Measurements from ENCODE around the gene SPATC1L.

- TF ChIP-seq TAF1 (IDR thresholded peaks at IDR 0.05; ENCODE audit: borderline replicate concordance, insufficient read depth, low read length), result no peak
- peak; percentile 31; the same call in 1 of the 2 replicates for TF ChIP-seq POLR2AphosphoS5 (IDR thresholded peaks at IDR 0.05; ENCODE audit: low read depth, low read length)
- TF ChIP-seq, protein P1, sequence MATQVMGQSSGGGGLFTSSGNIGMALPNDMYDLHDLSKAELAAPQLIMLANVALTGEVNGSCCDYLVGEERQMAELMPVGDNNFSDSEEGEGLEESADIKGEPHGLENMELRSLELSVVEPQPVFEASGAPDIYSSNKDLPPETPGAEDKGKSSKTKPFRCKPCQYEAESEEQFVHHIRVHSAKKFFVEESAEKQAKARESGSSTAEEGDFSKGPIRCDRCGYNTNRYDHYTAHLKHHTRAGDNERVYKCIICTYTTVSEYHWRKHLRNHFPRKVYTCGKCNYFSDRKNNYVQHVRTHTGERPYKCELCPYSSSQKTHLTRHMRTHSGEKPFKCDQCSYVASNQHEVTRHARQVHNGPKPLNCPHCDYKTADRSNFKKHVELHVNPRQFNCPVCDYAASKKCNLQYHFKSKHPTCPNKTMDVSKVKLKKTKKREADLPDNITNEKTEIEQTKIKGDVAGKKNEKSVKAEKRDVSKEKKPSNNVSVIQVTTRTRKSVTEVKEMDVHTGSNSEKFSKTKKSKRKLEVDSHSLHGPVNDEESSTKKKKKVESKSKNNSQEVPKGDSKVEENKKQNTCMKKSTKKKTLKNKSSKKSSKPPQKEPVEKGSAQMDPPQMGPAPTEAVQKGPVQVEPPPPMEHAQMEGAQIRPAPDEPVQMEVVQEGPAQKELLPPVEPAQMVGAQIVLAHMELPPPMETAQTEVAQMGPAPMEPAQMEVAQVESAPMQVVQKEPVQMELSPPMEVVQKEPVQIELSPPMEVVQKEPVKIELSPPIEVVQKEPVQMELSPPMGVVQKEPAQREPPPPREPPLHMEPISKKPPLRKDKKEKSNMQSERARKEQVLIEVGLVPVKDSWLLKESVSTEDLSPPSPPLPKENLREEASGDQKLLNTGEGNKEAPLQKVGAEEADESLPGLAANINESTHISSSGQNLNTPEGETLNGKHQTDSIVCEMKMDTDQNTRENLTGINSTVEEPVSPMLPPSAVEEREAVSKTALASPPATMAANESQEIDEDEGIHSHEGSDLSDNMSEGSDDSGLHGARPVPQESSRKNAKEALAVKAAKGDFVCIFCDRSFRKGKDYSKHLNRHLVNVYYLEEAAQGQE (IDR thresholded peaks at IDR 0.05; ENCODE audit: insufficient read depth in 1 of 2, low read depth in 2 of 2, low read length in 2 of 2), result no peak
- no peak for TF ChIP-seq SIN3A (IDR thresholded peaks at IDR 0.05; ENCODE audit: borderline replicate concordance, insufficient read depth, low read length)
Measured at GRCh38 chr21:46229133-46229922, 45.1 kb upstream of the SPATC1L start.
